Activated CD8-positive, alpha-beta memory T cell treated with anti-CD3 and anti-CD28 coated beads, Interleukin-2, amount 50 U/mL, for 1 hour (primary cell): ENCODE results near the gene TPX2.

Source experiments
- DNase-seq: peaks from one replicate; pipeline ENCODE4 v3.0.0-alpha.2; 2020; ENCODE audit errors: extremely low read depth

Gene TPX2

DNA sequence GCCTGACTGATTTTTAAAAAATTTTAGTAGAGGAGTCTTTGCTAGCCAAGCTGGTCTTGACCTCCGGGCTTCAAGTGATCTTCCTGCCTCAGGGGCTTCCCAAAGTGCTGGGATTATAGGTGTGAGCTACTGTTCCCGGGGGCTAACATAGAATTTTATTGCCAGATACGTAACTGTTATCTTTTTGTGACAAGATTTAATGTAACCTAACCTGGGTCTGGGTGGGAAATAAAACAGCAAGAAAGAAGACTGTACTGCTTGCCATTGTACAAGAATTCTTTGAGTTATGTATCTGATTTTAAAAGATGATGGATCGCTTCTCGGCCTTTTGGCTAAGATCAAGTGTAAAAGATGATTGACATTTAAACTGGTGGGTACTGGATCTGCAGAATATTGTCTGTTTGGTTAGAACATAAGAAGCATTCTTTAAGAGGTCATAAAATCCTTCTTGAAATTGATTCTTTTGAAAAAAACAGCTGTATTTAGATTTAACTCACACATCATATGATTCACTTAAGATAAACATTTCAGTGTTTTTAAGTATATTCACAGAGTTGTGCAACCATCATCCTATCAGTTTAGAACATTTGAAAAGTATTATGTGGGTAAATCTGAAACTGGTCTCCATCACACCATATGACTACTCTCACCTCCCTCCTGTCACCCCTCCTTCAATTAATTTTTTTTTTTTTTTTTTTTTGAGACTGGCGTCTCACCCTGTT lies 21.6 kb downstream of the TPX2 start:
- DNase-seq, result no peak

DNA sequence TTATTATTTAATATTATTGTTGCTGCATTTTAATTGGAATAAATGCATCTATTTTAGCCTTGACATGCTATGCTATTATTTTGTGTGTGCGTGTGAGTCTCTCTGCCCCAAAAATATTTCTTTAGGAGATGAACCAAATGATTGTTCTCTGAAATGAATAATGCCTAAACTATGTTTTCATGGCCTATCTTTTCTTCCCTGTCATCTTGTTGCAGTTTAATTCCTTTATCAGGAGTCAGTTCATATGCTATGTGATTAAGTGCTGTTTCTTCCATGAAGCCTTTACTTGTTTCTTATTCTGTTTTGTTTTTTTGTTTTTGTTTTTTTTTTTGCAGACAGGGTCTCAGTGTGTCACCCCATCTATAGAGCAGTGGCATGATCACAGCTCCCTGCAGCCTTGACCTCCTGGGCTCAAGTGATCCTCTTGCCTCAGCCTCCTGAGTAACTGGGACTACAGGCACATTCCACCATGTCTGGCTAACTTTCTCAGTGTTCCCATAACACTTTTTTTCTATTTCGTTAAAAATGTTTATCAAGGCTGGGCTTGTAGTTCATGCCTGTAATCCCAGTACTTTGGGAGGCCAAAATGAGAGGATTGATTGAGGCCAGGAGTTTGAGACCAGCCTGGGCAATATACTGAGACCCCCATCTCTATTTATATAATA lies 25.7 kb downstream of the TPX2 start:
- DNase-seq, result no peak

DNA sequence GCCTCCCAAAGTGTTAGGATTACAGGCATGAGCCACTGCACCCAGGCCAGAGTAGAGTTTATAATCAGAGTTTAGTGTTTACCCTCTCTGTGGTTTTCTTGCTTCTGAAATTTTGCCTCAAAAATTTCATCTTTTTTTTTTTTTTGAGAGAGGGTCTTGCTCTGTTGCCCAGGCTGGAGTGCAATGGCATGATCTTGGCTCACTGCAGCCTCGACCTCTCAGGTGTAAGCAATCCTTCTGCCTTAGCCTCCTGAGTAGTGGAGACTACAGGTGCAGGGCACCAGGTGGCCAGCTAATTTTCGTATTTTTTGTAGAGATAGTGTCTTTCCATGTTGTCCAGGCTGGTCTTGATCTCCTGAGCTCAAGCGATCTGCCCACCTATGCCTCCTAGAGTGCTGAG lies 28.7 kb downstream of the TPX2 start:
- no peak for DNase-seq

DNA sequence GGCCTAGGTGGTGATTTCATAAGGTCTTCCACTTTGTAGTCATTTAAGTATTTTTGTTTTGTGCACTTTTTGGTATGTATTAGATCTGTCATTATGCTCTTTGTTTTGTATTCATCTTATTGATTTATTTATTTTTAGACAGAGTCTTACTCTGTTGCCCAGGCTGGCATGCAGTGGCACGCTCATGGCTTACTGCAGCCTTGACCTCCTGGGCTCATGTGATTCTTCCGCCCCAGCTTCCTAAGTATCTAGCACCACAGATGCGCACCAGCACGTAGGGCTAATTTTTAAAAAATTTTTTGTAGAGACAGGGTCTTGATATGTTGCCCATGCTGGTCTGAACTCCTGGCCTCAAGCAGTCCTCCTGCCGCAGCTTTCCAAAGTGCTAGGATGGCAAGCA lies 30.6 kb downstream of the TPX2 start:
- DNase-seq, result no peak

DNA sequence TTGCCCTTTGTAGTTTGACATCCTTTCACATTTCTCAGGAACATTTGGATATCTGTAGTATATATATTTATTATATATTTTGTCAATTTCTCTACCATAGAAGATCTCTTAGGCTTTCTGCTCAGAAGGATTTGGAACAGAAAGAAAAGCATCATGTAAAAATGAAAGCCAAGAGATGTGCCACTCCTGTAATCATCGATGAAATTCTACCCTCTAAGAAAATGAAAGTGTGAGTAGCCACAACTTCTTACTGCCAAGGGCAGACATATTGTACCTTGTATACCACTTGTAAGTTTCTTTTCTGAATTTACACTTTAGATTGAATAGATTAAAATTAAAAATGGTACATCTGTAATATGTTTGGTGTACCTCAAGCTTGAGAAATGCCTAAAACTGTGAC lies 31.2 kb downstream of the TPX2 start:
- DNase-seq, result no peak

DNA sequence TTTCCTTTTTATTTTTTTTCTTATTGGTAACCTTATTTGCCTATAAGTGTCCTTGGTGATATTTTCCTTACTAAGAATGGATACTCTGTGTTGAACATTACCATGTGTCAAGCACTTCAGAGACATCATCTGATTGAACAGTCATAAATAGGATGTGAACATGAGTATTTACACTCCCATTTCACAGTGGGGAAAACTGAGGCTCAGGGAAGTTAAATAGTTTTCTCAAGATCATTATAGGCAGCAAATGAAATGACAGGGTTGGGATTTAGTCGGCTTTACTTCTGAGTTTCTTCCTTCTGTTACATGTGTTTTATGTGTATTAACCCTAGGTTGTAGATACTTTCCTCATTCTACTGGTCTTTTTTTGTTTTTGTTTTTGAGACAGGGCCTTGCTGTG lies 35.3 kb downstream of the TPX2 start:
- no peak for DNase-seq

DNA sequence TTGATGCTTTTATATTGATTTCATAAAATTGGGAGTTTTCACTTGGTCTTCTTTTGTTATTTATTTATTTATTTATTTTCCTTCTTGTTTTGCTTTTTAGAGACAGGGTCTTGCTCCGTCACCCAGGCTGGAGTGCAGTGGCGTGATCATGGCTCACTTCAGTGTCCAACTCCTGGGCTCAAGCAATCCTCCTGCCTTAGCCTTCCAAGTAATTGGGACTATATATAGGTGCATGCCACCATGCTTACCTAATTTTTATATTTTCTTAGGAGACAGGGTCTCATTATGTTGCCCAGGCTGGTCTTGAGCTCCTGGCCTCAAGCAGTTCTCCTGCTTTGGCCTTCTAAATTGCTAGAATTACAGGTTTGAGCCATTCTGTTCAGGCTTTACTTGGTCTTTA lies 41.7 kb downstream of the TPX2 start:
- no peak for DNase-seq

DNA sequence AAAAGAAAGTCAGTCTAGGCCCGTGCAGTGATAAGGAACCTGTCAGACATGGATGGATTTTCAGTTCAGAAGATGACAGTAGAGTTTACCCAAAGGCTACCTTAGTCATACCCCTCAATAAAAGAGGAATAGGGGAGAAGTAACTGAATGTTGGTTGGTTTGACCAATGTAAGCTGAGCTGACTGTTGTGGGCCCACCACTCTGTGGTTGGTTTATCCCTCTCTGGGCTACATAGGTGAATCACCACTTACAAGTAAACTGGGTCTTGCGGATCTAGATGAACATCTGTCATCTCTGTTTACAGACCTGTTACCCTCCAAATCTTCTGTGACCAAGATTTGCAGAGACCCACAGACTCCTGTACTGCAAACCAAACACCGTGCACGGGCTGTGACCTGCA lies 42.9 kb downstream of the TPX2 start:
- DNase-seq, result no peak

DNA sequence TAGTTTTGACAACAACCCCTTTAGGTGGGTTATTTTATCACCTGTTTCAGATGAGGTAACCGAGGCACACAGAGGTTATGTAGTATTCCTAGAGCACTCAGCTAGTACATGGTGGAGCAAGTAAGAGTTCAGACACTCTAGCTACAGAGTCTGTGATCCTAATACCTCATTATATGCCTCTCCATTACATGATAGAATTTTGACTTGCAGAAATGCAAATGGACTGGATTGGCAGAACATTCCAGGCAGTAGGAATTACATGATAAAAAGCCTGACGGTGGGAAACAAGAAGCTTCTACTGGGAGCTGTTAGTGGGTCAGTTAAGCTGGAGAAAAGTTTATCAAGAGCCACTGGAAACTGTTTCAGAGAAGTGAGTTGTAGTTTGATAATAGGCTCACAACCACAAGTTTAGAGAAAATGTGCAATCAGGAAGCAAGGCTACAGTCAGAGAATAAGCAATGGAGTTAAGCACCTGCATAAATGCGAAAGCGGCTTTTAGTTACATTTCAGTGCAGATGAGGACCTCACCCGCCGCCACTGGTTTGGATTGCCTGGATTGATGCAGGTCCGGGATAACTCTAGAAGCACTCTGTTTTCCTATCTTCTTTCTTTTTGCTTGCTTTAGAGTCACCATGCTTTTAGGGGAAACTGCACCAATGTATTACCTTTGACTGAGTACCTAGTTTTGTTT lies 45.4 kb downstream of the TPX2 start:
- DNase-seq, result no peak

DNA sequence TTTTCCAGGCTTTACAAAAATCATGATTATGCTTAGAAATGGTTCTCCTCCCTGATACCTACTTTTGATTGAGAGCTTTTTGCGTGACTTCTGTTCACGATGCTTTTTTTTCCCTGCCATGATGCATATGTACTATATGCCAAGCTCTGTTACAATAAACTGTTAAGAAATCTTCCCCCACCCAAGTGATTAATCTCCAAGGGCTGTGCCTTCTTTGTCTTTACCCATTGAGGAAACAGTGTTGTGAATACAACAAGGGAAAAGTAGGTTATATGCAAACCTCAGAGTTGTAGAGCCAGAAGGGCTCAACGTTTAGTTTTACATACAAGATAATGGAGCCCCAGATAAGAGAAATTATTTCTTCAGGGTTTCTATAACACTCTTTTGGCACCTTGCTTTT lies 46.0 kb downstream of the TPX2 start:
- no peak for DNase-seq

DNA sequence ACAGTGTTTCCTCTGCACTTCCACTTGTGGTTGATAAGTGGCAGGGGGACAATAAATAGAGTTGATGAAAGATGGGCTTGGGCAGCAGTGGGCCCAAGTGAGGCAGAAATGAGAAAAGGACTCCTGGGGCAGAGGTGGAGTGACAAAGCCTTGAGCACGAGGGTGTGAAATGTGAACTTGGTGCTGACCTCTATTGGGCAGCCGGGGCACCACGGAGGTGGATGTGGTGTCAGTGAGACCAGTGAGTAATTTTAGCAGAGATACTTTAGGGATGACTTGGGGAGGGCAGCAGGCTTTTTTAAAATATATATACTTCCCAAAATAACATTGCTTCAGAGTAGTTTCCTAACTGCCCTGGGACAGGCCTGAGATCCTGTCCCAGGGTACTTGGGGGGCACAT lies 49.5 kb downstream of the TPX2 start:
- DNase-seq, result no peak

DNA sequence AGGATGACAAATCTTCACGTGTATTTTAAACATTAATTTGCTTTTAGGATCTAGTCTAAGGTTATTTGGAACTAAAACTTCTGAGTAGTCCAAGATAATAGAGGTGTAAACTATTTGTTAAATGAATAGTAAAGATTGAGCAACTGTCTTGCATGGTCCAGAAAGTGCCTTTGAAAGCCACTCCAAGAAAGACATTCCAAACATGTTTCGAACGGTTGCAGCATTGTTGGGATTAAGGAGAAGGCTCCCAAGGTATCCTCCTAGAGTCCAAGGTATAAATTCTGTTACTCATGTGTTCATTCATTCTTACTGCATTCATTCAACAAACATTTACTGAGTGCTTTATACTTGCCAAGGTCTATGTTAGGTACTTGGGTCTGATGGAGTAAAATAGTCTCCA lies 51.3 kb downstream of the TPX2 start:
- no peak for DNase-seq

DNA sequence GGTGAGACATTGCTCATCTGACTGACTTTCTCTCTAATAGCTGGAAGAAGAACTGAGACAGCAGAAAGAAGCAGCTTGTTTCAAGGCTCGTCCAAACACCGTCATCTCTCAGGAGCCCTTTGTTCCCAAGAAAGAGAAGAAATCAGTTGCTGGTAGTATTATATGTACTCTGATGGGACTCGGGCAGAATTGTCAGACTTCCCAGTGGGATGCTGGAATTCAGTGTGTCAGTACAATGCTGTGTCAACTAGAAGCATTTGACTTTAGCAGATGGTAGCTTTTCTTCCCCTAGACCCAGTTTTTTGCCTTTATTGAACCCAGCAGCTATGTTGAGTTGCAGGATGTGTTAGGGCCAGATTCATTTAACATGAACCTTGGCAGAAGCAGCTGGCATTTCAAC lies 58.3 kb downstream of the TPX2 start:
- no peak for DNase-seq

DNA sequence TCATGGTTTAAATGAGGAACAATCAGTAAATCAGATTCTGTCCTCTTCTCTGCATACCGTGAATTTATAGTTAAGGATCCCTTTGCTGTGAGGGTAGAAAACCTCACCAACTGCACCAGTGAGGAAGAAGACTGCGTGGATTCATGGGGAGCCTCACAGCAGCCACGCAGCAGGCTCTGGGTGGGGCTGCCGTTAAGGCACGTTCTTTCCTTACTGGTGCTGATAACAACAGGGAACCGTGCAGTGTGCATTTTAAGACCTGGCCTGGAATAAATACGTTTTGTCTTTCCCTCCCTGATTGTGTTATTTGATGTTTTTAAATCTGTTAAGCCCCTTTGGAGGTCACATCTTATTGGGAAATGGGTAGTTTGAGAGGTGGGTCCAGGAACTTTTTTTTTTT lies 62.4 kb downstream of the TPX2 start:
- DNase-seq, result no peak

DNA sequence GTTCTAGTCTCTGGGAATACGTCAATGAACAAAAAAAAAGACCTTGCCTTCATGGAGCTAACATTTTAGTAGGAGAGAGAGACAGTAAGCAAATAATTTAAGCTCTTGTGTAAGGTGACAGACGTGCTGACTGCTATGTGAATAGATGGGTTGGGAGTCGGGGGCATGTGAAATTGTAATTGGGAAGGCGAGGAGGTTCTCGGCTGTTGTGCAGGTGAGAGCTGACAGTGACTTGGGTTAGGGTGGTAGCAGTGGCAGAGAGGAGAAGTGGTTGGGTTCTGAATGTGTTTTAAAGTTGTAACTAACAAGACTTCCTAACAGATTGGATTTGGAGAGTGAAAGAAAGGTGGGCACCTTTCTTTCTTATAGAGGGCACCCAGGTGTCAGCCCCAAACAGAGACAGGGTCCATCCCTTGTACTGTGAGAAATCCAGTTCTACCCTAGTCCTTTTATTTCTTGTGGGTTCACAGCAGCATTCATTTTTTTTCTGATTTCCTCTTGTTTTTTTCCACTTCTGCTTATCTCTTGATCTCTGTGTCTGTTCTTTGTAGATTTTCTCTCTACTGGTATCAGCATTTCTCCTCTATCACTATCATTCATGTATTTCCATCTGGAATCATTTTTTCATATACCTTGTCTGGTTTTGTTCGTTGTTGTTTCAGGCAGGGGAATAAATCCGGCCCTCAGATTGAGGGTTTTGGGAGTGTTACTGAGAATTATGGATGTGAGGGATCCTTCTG lies 64.6 kb downstream of the TPX2 start:
- DNase-seq, result no peak

DNA sequence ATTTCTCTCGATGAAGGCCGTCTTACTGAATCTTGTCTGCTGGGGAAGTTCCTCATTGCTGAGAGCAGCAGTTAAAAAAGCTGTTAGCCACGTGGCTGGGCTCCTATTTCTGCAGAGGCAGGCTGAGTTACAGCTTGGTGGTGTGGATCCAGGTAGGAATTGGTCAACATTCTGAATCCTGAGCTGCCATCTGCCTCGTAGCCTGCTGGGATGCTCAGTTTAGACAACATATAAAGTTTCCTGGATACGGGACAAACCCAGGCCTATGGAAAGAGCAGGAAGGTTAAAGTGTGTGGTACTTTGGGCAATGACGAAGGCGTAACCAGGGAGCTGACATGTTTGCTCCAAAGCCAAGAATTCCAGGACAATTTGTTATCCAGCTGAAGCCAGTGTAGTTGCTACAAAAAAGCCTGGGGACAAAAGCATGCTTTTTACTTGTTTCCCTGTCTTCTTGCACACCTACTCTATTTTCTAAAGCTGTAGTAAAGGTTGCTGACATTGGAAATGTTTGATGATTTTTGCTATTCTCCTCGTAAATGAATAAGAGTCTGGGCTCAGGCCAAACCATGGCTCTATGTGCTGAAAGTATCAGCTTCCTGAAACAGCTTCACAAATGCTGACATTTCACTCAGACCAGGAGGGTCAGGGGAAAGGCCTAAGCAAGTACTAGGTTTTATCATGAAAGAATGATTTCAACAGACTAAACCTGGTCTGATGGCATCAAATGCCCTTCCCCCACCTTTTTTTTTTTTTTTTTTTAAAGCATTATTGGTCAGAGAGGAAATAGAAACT lies 67.7 kb downstream of the TPX2 start:
- DNase-seq, result no peak

DNA sequence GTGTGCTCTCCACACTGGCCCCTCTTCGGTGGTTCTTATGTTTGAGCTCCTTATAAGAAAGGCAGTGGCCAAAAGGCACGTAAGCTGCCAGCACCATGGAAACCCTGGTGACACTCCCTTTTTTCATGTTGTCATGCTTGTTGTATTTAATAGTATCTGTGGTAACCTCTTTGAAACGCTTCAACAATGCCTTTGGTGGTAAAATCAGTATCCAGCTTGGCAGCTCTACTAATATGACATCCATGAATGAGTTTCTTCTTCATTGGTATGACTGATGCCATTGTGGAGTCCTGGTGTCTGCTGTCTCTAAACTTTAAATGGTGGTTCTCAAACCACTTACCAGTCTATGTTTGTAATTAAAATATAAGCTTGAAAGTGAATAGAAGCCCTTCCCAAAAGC lies 69.4 kb downstream of the TPX2 start:
- DNase-seq, result no peak

DNA sequence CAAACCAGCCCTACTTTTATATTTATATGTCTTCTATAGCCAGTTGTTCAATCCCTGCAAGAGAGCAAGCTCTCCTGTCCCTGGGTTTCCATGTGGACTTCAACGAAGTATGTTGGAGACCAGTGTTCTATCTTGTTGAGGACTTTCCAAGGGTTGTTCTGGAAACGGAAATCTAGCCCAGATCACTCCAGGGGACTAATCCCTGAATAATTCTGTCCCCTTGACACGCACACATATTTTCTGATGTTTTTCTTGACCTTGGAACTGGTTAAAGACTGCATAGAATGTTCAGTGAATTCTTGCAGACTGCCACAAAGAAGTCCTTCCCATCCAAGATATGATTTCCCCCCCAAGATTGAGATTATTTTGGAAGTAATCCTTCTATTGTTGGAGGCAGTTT lies 70.6 kb downstream of the TPX2 start:
- DNase-seq, result no peak

DNA sequence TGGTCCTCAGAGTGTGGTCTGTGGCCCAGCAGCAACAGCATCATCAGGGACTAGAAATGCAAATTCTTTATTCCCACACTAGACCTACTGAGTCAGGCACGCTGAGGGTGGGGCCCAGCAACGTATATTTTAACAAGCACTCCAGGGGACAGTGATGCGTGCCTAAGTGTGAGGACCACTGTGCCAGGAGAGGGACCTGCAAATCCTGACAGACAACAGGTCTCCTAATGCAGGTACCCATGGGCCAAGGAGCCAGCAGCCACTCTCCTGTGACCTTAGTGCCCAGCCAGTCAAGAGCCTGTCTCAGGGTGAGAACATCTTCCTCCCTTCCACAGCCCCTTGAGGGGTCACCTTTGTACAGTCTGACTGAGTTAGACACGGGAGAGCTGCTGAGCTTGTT lies 72.1 kb downstream of the TPX2 start:
- DNase-seq, result no peak

DNA sequence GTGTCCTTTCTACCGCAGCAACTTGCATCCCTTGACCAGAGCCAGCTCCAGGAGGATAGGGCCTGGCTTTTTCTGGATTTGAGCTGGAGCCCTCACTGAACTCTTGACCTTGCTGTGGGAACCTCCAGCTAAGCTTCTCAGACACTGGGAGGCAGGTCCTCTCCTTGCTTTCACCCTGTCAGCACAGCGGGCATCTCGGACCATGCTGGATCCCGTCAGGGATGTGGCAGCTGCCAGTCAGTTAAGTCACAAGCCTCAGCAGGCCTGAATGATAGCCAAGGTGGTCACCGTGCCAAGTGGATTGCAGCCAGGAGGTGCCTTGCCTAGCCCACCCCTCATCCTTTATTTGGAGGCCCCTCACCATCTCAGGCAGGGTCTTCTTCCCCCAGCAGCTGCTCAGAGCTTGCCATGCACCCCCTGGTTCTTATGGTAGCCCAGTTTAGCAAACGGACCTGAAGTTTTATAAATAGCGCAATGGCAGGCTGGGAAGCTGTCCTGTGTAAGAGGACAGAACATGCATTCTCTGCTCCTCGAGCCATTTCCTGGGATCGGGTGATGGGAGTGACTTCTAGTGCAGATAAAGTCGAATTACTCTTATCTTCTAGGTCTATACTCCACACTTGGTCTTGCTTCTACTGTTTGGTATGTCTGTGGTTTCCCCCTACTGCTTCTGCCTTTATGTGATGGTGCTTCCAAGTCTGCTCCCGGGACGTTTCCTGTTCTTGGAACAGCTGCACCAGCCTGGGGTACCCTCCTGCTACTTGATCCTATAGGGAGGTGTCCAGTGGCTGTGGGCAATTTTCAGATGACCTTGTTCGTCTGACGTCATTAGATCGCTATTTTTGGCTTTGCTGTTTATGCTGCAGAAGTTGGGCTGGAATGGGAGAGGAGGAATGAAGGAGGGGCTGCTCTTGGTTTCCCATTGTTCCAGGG lies 73.0 kb downstream of the TPX2 start:
- no peak for DNase-seq

DNA sequence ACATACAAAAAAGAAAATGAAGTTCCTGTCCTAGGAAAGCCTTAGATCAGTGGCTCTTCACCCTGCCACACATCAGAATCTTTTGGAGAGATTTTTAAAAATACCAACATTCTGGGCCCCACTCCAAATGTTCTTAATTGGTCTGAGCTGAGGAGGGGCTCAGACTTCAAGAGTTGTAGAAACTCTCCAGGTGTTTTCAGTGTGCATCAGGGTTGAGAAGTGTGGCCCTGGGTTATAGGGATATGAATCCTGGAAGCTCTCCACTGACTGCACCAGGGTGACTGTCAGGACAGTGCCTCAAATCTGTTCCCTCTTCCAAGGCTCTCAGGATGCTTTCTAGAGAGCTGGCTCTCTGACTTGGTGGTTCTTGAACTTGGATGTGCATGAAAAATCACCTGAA lies 74.5 kb downstream of the TPX2 start:
- DNase-seq, result no peak
